D721Med (cell line): ENCODE data around the gene CALHM3.

Experiments
- DNase-seq: peaks from one replicate; pipeline ENCODE4 v3.0.0; 2011; ENCODE audit warnings: low spot score; ENCODE audit not compliant: insufficient read length
- FAIRE-seq: peaks from 2 replicates; lab custom pipeline; 2011; peaks lifted over from hg19 to GRCh38; lab: Jason Lieb, UNC
- TF ChIP-seq, protein P1 (sequence below): IDR thresholded peaks from 2 replicates; pipeline ENCODE4 v1.5.1; 2012; ENCODE audit warnings: mild to moderate bottlenecking, control low read depth; ENCODE audit not compliant: insufficient read depth; ENCODE audit errors: missing control alignments

CALHM3 gene

GRCh38 chr10:103451831-103452505, 27.1 kb downstream of the CALHM3 start, which contains the start of gene CALHM2:
Gene CALHM2 (minus strand): TSS chr10:103452370. CDS start chr10:103449941, 2,429 bp downstream.
- TF ChIP-seq, protein P1, sequence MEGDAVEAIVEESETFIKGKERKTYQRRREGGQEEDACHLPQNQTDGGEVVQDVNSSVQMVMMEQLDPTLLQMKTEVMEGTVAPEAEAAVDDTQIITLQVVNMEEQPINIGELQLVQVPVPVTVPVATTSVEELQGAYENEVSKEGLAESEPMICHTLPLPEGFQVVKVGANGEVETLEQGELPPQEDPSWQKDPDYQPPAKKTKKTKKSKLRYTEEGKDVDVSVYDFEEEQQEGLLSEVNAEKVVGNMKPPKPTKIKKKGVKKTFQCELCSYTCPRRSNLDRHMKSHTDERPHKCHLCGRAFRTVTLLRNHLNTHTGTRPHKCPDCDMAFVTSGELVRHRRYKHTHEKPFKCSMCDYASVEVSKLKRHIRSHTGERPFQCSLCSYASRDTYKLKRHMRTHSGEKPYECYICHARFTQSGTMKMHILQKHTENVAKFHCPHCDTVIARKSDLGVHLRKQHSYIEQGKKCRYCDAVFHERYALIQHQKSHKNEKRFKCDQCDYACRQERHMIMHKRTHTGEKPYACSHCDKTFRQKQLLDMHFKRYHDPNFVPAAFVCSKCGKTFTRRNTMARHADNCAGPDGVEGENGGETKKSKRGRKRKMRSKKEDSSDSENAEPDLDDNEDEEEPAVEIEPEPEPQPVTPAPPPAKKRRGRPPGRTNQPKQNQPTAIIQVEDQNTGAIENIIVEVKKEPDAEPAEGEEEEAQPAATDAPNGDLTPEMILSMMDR: no peak
- no peak for DNase-seq
- no peak for FAIRE-seq

GRCh38 chr10:103451091-103451813, 27.8 kb downstream of the CALHM3 start:
- no peak for DNase-seq
- FAIRE-seq: no peak
- TF ChIP-seq, protein P1: no peak

GRCh38 chr10:103450201-103450695, 28.8 kb downstream of the CALHM3 start:
- FAIRE-seq (no peak), DNase-seq (no peak)
- TF ChIP-seq, protein P1: no peak

DNA sequence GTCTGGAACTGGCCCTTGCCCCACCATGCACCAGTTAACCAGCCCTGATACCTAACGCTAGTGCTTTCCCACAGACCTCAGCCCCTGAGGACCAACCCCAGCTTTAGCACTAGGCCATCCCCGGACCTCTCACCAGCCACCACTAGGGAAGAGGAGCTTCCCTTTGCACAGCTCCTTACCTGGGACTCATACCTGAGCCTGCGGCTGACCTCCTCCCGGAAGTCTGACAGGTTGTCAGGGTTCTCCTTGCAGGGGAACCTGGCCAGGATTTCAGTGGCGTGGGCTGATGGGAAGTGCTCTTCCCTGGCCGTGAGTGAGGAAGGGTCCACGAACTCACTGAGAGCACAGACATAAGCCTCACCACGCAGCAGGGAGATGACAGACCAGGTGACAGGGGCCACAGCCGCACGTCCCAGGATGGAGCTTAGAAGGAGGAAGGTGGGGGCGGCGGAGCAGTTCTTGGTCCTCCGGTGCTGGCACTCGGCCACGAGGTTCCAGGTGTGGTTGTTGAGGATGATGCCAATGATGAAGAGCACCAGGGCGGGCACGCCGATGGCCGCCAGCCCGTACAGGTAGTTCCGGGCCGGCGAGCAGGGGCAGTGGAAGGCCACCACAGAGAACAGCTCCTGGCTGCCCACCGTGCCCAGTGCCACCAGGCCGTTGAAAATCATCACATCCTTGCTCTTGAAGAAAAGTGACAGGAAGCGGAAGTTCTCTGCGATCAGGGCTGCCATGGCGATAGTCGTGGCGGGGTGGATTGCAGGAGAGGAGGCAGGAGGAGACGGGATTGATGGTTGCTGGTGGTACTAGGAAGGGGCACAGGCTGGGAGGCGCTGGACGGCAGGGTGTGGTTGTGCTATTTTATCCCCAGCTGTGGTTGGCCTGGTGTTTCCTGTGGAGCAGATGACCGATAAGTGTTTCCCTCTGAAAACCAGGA, 29.6 kb downstream of the CALHM3 start:
- DNase-seq (no peak), FAIRE-seq (no peak)
- TF ChIP-seq, protein P1: no peak

GRCh38 chr10:103448746-103449145, 30.3 kb downstream of the CALHM3 start:
- TF ChIP-seq, protein P1: no peak
- DNase-seq: no peak
- no peak for FAIRE-seq

DNA sequence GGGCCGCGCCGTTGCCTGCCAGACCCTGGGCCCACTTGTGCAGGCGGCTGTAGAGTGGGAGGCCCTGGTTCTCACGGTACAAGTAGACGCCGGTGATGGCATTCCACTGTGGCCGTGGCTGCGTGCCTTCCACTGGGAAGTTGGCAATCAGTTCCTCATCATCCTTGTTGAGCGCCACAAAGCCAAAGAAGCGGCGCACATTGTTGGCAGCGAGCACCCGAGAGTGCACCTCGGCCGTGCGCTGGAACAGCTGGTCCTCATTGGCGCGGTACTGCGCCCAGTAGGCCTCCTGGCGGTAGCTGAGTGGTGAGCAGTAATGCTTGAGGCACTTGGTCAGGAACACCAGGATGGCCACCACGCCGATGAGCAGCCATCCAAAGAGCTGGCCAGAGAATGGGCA, 31.9 kb downstream of the CALHM3 start:
- TF ChIP-seq, protein P1: no peak
- DNase-seq (no peak), FAIRE-seq (no peak)
